GM21515 (cell line): Measurements from ENCODE around the gene SPATS2L.

Source experiments
- ATAC-seq: cut with Tn5 transposase; IDR thresholded peaks from one replicate; pipeline ENCODE4 v1.9.1; 2021; ENCODE audit not compliant: unreplicated experiment

SPATS2L gene

DNA sequence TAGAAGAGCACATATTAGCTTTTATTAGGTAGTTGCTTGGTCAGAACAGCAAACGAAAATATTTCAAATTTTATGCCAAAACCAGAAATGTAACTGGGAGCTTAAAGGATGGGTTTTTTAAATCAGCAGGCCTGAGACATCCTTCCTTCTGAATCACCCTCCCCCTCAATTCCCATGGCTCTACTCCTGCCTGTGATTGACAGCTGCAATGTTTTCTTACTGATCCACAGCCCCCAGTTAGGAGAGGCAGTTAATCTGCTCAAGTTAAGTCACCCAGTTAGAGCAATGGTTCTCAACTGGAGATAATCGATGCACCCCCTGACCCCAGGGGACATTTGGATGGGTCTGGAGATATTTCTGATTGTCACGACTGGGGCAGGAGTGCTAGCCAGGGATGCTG is 178.4 kb downstream of the SPATS2L start:
- ATAC-seq = no peak

GRCh38 chr2:200486529-200486928 is 180.0 kb downstream of the SPATS2L start:
- ATAC-seq = no peak

- no peak for ATAC-seq
Observed at GRCh38 chr2:200488169-200488568, 181.7 kb downstream of the SPATS2L start.

DNA sequence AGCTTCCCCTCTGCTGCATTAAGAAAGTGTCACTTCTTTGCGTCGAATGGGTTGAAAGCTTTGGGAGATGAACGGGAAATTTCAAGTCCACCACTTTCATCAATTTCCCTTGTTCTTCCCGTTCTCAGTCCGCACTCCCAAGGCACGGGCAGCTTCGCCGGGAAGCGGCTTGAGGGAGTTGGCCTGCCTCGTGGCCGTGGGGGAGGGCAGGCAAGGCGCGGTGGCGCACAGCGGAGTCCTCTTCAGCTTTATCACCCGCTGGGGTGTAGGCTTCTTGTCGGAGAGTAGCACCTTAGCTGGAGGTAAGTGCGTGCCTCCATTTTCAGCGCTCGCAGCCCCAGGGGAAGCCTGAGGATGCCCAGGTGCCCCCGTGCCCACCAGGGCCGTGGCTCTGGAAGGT is 183.5 kb downstream of the SPATS2L start:
- no peak for ATAC-seq

GRCh38 chr2:200492656-200493055 is 186.2 kb downstream of the SPATS2L start:
- no peak for ATAC-seq

GRCh38 chr2:200494048-200494447 is 187.6 kb downstream of the SPATS2L start:
- ATAC-seq = no peak

DNA sequence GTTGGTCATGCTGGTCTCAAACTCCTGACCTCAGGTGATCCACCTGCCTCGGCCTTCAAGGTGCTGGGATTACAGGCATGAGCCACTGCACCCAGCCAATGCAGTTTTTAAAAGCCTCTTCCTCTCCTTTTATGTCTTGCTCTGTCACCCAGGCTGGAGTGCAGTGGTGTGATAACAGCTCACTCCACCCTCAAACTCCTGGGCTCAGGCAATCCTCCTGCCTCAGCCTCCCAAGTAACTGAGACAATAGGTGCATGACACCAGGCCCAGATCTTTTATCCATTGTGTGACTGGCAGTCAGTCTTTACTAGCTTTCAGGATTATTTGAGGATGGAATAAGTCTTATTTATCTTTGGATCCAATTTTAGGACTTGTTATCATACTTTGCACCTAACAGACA is 190.2 kb downstream of the SPATS2L start:
- no peak for ATAC-seq

DNA sequence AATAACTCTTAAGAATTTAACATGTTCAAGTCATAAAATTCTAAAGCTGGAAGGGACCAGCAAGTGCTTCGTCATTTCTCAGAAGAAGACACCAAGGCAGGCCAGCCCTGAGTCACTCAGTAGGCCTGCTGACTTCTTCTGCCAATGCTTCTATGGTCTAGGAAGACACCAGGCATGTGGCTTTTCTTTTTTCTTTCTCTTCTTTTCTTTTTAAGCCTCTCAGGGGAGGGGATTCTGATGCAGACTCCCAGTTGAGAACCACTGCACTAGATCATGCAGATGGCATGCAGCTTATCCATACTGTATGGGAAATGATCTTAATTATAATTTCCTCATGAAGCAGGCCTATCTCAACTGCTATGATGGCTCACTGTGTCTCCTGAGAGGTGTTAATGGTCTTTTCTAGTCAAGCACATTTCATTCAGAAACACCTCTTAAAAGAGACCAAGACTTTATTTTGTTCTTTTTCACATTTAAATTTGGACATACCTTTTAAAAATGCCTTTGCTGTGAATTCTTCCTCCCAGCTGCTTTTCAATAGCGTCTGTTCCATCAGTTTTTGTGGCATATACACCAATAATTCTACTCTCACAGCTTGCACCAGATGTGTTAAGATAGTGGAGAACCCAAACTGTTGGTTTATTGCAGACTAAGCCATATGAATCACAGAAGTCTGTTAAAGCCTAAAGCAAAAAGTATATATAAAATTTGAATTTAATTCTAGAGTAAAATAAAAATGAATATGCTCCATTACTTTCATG is 192.1 kb downstream of the SPATS2L start:
- ATAC-seq = no peak

- no peak for ATAC-seq
Observed at GRCh38 chr2:200502196-200502595, 195.7 kb downstream of the SPATS2L start.

DNA sequence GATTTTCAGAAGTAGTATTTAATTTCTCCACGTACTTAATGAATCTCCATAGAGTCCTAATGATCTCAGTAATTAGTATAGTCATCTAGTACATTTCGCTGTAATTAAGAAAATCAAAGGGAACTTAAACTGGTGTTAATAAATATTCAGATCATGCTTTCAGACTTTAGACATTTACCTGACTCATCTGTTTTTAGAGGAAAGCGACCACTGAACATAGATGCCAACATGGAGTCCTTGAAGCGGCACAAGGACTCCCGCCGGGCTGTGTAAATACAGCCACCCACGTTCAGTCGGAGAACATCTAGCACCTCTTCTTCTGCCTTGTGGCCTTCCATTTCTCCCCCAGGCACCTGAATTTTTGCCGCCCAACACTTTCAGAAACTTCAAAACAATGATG is 200.2 kb downstream of the SPATS2L start:
- ATAC-seq = no peak

DNA sequence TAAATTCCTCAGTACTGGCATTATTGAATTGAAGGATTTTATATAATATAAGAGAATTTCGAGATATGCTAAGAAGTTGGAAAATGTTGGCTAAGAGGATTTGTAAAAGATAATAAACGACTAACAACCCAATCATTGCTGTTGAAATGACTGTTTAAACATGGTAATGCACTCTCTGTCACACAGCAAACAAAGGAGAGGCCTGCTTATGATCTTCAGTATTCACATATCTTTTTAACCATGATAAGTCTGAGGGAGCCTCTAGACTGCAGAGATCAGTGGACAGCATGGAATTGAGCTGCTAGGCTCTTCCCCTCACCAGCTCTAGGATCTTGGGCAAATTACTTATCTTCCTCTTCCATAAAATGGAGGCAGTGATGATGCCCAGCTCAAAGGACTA is 200.7 kb downstream of the SPATS2L start:
- ATAC-seq = no peak

- ATAC-seq = no peak
Observed at GRCh38 chr2:200509235-200509611, 202.7 kb downstream of the SPATS2L start.

DNA sequence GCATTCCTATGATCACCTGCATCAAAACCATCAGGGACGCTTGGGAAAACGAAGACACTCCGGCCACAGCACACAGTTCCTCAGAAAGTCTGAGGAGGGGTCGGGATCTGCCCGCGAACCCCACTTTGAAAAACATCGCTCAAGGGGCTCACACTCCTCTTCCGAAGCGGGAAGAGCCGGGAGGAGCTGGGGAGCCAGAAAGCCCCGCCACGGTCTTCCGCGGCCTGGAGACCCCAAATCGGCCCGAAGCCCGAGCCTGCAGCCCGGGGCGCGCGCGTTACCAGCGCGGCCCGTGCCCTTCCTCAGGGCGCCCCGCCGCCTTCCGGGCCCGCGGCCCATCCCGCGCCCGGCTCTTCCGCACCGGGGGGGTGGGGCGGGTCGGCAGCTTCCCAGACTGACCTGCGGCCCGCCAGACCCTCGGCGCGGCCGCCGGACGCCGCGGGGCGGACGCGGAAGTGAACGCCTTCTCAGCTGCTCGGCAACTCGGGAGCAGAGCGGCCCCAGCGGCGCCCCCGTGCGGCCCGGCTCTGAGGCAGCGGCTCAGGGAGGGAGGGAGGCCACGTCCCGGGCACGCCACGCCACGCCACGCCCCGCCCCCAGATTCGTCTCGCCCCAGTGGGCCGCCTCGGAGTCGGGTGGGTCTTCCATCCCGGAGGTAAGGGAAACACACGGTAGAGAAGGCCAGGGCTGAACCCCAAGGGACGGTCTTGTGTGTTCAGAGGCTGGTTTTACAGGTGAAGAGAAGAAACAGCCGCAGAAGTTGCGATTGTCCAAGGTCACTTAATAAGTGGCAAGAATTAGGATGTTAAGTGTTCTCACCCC is 203.3 kb downstream of the SPATS2L start, which contains the start of gene KCTD18:
Gene KCTD18, minus strand, starts transcription at position 457 of the 822 bp plus-strand sequence. CDS start 3,052 bp downstream, outside the sequence.
- ATAC-seq = peak; percentile 99

- ATAC-seq = no peak
Observed at GRCh38 chr2:200515155-200515554, 208.7 kb downstream of the SPATS2L start.

GRCh38 chr2:200523158-200523557 is 216.7 kb downstream of the SPATS2L start:
- no peak for ATAC-seq

DNA sequence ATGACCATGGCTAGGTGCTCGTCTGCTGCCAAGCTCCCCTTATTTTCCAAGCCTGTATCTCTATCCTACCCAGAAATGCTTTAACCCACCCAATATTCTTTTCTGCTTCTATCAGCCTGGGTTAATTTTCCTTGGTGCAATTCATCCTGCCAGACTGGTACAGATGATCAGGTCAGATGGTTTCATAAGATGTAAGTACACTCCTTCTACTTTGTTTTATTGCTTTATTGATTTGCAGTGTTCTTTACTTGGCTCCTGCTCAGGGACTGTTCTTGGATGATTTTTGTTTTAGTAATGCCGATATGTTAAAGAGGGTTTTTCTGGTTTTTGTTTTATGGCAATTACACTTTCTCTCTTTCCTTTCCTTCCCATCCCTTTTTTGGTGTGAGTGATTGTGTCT is 217.1 kb downstream of the SPATS2L start:
- ATAC-seq = no peak

DNA sequence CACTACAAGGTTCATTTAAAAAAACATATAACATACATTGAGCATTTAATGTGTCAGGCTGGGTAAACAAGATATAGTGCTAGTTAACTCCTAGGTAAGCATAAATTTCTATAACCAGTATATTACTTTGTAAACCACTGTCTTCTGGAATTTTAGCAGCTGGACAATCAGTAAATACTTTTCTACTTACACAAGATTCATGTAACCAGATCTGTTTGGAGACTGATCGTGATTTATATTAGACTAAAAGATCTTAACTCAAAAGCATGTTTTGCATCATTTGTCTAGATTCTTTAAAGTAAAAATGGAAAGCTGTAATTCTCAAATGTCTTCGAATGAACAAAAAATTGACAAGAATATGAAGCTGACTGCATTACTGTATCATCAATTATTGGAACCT is 218.6 kb downstream of the SPATS2L start:
- no peak for ATAC-seq

- no peak for ATAC-seq
Observed at GRCh38 chr2:200525551-200525881, 219.0 kb downstream of the SPATS2L start.

DNA sequence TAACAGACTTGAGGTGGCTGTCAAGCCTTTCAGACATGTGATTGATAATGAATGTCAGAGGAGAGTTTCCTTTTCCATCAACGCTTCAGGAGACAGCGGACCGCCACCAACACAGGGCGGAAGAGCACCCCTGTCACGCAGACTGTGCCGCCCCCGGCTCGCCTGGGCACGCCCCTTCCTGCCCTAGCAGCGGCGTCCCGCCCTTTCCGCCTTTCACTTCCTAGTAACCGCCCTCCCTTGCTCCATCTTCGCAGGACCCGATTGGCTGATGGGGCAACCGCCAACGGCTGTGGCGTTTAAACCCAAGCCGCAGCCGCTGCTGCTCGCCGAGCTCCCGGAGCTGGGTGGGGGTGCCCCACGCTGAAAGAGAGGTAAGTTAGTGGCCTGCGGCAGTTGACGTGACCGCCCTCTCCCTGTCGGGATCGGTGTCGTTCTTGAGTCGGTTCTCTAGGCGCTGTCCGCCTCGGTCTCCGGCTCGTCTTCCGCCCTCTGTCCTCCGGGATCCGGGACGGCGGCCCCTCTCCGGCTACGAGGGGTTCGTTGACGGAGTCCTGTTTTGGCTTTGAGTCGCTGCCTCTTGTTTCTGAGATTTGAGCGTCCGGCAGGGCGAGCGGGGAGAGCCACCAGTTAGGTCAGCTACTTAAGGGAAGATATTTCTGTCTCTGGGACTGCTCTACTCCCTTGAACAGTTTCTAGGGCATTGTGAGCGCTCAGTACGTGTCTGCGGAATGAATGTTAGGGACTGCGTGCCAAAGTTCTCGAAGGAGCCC is 219.6 kb downstream of the SPATS2L start, which contains the start of gene SGO2:
Gene SGO2, plus strand, starts transcription at position 326 of the 770 bp plus-strand sequence. CDS start 6,769 bp downstream, outside the sequence.
- ATAC-seq = peak; percentile 100

DNA sequence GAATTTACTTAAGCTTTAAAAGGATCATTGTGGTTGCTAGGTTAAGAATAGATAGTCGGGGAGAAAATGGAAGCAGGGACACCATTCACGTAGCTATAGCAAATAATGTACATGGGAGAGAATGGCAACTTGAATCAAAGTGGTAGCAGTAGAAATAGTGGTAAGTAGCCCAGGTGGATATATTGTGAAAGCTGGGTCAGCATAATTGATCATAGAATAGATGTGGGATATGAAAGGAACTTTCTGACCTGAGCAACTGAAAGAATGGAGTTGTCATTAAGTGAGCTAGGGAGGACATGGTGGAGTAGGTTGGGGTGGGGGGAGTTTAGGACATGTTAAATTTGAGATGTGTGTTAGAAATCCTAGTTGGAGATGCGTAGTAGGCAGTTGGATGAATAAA is 221.7 kb downstream of the SPATS2L start:
- no peak for ATAC-seq
